Measurements from ENCODE around the gene KANK2.

KANK2 gene

DNA sequence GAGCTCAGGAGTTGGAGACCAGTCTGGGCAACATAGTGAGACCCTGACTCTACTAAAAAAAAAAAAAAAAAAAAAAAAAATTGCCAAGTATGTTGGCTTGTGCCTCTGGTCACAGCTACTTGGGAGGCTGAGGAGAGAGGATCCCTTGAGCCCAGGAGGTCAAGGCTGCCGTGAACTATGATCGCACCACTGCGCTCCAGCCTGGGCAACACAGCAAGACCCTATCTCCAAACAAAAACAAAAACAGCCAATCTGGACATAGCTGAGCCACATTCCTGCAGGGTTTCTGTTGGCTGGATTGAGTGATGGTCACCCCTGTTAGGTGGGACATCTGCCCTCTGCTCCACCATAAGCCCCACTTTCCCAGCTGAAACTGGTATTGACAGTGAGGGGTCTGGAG lies 28.5 kb upstream of the KANK2 start:
- no peak for DNase-seq (ENCODE audit: low read depth)

DNA sequence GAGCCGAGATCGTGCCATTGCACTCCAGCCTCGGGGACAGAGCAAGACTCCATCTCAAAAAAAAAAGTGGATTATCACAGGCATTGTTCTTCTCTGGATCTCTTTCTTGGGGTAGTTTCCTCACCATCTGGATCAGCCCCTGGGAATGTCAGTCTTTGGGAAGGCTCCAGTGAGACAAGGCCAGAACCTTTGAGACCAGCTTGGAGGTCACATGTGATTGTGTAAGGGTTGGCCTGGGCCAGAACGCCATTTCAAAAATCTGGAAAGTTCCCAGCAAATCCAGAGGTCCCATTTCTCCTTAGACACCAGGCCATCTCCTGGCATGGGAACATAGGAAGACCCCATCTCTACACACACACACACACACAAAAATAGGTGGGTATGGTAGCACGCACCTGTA lies 27.8 kb upstream of the KANK2 start:
- no peak for DNase-seq (ENCODE audit: low read depth)

DNA sequence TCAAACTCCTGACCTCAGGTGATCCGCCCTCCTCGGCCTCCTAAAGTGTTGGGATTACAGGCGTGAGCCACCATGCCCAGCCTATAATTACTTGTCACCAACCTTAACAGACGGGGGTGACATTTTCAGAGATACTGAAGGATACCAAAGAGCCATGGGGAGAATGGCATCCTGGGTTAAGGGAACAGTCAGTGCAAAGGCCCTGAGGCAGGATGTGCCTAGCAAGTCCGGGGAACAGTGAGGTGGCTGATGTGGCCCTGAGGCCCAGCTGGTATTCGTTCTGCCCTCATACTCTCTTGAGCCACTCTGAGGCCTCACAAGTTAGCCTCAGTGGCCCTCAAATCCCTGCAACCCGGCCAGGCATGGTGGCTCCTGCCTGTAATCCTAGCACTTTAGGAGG lies 27.1 kb upstream of the KANK2 start:
- no peak for DNase-seq (ENCODE audit: low read depth)

DNA sequence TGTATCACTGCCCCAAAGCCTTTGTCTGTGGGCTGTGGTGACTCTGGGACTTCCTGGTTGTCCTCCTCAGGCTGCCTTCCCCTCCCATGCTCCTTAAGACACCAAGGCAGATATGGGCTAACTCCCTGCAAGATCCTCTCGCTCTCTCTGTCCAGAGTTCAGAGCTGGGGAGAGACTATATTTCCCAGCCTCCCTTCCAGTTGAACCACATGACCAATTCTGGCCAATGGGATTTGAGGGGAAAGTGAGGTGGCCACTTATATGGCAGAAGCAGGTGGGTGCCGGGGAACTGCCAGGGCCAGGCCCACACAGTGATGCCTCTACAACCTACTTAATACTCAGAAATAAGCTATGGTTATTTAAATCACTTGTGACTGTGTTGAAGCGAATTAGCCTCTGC lies 25.9 kb upstream of the KANK2 start:
- no peak for DNase-seq (ENCODE audit: low read depth)

DNA sequence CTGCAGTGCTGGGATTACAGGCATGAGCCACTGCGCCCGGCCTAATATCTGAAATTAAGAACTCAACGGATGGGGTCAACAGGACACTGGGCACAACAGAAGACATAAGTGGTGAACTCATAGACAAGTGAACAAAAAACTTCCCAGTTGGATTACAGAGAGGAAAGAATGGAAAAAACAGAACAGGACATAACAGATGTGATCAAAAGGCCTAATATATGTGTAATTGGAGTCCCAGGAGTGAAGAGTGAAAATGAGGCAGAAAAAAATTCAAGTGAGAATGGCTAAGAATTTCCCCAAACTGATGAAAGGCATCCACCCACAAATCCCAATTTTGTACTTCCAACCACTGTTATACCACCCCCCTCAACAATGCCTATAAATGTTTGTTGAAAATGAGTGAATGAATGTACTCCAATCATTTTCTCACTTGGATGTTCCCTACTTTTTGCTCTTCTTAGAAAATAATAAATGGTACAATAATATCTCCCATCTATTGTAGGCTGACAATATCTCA lies 23.8 kb upstream of the KANK2 start:
- no peak for DNase-seq (ENCODE audit: low read depth)

DNA sequence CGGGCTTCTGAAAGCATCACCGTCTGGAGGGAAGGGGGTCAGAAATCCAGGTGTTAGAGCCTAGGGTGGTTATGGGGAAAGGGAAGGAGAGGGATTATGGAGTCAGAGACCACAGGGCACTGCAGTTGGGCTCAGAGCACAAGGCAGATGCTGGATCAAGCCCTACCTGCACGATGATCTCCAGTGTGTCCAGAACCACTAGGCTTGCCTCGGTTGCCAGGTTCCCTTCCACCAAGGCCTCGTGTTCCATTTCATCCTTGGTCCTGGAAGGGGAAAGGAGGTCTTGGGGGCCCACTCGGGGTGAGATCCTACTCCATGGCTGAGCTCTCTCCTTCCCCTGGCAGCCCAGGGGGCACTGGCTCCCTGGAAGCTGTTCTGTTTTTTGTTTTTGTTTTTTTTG lies 17.0 kb upstream of the KANK2 start:
- no peak for DNase-seq (ENCODE audit: low read depth)

DNA sequence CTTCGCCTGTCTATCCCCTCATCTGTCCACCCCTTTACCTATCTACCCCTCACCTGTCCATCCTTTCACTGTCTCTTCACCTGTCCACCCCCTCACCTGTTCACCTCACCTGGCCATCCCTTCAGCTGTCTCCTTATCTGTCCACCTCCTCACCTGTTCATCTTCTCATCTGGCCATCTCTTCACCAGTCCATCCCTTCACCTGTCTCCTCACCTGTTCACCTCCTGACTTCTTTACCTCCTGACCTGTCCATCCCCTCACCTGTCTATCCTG lies 13.2 kb upstream of the KANK2 start:
- no peak for DNase-seq (ENCODE audit: low read depth)

DNA sequence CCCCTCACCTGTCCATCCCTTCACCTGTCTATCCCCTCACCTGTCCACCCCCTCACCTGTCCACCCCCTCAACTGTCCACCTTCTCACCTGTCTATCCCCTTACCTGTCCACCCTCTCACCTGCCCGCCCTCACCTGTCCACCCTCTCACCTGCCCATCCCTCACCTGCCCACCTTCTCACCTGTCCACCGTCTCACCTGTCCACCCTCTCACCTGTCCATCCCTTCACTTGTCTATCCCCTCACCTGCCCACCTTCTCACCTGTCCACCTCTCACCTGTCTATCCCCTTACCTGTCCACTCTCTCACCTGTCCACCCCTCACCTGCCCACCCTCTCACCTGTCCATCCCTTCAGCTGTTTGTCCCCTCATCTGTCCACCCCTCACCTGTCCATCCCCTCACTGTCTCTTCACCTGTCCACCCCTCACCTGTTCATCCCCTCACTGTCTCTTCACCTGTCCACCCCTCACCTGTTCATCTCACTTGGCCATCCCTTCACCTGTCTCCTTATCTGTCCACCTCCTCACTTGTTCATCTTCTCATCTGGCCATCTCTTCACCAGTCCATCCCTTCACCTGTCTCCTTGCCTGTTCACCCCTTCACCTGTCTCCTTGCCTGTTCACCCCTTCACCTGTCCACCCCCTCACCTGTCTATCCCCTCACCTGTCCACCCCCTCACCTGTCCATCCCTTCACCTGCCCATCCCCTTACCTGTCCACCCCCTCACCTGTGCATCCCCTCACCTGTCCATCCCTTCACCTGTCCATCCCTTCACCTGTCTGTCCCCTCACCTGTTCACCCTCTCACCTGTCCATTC lies 12.7 kb upstream of the KANK2 start:
- no peak for DNase-seq (ENCODE audit: low read depth)

DNA sequence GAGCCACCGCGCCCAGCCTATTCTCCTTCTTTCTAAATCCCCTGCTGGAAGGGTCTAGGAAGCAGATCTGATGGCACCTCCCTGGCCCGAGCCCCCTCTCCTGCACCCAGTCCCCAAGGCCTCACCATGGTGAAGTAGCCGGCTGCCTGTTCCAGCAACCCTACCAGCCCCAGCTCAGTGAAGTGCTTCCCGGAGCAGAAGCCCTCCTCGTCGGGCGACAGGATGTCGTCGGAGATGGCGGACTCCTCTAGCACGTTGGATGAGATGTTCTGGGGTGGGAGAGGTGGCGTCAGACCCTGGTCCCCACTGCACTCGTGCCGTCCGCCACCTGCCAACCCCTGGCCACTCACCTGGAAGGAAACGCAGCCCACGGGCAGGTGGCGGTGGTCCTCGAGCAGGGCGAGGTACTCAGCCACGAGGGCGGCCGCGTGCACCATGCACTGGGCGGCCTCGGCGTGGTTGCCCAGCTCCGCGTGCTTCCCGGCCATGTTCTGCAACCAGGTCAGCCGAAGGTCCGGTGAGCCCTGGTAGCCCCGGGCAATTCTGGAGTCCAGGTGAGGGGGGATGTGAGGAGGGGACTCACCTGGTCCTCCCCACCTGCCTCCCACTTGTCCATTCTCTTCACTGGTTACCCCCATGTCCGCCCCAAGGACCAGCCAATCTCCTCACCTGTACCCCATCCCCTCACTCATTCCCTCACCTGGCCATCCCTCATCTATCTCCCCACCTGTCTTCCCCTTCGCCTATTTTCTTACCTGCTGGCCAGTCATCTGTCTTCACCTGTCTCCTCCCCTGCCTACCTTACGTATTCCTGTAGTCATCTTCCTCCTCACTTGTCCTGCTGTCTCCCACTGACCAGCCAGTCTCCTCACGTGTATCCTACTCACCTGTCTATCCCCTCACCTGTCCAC lies 11.5 kb upstream of the KANK2 start:
- no peak for DNase-seq (ENCODE audit: low read depth)

DNA sequence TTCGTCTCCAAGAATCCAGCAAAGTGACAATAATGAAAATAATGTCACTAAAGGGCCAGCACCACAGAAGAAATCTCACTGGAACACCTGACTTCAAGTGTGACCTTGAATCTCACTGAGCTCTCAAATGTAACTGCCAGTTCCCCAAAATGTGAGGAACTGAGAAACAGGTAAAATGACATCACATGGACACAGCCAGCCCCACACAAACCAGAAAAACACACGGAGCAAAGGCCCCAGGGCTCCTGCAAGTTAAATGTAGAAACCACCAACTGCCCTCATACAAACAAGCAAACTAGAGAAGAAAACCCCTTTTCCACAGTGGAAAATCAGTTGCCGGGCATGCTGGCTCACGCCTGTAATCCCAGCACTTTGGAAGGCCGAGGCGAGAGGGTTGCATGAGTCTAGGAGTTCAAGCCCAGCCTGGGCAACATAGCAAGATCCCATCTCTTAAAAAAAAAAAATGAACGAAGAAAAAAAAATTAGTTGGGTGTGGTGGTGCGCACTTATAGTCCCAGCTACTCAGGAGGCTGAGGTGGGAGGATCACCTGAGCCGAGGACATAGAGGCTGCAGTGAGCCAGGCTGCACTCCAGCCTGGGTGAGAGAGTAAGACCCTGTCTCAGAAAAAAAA lies 8.7 kb upstream of the KANK2 start:
- no peak for DNase-seq (ENCODE audit: low read depth)

DNA sequence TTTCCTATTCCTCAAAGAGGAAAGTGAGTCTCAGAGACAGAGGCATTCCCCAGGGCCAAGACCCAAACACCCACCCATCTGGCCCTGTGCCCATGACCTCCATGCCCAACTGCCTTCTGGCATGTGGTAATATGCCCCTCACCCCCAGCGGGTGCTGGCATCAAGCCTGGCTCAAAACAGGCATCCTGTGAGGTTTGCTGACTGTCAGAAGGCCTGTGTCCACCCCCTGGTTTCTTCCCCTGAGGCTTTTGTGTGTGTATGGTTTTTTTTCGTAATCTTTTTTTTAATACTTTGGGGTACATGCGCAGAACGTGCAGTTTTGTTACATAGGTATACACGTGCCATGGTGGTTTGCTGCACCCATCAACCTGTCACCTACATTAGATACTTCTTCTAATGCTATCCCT lies 7.6 kb upstream of the KANK2 start:
- no peak for DNase-seq (ENCODE audit: low read depth)

DNA sequence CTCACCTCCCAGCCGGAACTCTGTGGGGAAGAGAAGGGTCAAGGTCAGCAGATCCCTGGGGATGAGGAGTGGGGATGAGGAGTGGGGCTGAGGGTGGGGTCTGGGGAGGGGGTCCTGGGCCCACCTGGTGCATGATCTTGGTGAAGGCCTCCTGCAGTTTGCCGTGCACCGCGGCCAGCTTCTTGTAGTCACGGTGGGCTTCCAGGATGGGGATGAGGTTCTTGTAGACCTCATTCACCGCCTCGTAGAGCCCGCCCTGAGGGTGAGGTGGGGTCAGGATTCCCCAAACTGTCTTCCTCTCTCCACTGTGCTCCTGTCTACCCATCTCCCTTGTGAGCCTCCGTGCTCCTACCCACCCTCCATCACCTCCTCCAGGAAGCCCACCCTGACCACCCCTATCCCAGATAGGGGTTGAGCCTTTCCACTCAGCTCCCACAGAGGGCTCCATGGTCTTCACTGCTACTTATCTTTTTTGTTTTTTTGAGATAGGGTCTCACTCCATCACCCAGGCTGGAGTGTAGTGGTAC lies 6.8 kb upstream of the KANK2 start:
- DNase-seq (ENCODE audit: low read depth): no peak

DNA sequence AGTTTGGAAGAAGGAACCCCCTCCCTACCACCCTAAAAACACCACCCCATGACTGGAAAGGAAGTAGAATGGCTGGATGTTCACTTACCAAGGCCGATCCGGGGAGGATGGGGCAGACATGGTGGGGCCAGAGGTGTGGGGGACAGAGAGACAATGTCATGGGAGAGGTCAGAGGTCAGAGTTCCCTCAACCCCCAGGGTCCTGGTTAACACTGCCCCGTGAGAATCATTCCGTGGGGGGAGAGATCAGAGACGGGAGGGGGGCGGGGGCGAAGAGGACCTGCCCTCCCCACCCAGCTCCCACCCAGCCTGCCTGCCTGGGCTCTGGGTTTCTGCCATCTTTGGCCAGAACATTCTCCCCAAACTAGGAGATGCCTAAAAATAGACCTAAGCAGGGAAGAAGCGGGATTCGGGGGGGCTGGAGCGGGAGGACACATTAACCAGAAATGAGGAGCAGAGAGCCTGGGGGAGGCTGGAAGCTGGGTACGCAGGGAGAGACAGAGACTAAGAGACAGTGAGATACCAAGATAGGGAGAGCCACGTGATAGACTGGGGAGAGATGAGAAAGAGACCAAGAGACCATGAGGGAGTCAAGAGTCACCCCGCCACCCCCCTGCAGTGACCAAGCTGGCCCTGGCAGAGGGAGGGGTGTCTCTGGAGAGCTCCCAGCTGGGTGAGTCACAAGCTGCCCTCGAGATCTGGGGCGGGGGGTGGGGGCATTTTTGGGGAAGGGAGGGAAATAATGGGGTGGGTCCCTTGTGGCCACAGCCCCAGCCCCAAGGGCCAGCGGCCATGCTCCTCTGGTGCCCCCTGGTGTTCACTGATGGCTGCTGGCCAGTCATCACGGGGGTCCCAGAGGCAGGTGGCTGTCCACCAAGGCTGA lies 6.1 kb upstream of the KANK2 start:
- peak; percentile 11 for DNase-seq (ENCODE audit: low read depth)

DNA sequence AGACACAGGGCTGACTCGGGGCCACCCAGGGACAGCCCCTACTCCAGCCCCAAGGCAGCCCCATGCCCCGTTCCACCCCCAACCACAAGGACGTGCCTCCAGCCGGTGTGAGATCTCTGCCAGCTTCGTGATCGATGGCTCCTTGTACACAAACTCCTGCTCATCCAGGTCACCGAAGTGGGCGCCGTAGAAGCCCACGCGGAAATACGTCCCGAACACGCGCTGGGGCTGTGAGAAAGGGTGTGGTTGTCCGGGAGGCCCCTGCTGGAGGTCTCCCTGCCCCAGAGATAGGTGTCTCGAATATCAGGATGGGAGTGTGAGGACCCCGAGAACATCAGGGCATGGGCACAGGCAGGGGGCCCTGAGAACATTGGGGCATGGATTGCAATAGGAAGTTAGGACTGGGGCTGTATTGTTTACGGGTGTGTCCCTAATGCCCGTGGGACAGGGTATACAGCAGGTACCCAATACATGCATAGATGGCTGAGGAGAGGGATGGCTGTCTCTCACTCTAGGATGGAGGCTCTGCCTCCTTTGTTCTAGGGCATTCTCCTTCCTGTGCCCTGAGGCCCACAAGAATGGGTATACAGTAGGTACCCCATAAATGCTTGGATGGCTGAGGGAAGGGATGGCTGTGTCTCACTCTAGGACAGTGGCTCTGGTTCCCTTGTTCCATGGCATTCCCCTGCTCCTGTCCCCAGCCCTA lies 5.3 kb upstream of the KANK2 start:
- DNase-seq (ENCODE audit: low read depth): no peak

DNA sequence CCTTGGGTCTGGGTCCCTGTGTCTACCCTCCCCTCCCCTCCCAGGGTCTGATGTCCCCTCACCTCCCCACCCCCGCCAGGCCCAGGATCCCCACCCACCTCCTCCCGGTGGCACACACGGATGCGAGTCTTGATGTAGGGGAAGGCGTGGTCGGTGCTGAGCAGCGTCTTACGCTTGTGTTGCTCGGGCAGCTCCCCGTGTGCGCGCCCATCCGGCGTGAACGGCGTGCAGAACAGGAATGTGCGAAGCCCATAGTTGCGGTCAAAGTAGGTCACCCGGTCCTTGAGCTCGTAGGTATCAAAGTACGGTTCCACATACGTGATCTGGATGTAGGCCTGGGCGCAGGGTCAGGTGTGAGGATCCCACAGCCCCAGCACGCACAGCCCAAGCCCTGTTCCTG lies 4.4 kb upstream of the KANK2 start:
- no peak for DNase-seq (ENCODE audit: low read depth)

DNA sequence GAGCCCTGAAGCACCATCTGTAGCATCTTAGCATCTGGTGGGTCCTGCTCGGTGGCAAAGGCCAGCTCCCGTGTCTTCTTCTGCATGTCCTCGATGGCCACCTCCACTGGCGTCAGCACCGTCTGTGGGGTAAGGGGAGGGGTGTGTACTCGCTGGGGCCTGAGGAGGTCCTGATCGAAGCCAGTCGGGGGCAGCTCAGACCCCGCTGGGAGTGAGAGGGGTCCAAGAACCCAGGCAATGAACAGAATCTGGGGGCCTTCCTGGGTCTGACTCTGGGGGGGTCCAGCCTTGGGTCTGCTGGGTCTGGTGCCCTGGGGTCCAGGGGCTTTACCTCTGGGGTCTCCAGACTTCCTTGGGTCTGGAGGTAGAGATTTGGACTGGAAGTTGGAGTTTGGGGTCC lies 3.6 kb upstream of the KANK2 start:
- no peak for DNase-seq (ENCODE audit: low read depth)

DNA sequence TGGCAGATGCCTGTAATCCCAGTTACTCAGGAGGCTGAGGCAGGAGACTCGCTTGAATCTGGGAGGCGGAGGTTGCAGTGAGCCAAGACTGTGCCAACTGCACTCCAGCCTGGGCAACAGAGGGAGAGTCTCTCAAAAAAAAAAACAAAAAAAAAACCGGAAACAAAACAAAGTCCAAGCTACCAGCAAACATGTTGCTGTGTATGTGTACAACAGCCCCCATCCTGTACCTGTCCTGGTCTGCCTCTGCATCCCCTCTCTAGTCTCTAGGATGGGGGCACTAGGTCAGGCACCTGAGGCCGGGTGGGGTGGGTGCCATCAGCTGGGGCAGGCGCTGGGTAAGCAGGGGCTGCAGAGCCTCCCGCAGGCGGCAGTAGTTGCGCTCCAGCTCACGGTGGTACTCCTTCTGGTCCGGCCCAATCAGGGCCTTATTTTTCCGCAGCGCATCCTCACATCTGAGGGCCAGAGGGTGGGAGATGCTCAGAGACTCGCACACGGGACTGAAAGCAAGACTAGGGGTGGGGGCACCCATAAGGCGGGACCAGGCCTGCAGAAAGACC lies 2.8 kb upstream of the KANK2 start:
- DNase-seq (ENCODE audit: low read depth): no peak

DNA sequence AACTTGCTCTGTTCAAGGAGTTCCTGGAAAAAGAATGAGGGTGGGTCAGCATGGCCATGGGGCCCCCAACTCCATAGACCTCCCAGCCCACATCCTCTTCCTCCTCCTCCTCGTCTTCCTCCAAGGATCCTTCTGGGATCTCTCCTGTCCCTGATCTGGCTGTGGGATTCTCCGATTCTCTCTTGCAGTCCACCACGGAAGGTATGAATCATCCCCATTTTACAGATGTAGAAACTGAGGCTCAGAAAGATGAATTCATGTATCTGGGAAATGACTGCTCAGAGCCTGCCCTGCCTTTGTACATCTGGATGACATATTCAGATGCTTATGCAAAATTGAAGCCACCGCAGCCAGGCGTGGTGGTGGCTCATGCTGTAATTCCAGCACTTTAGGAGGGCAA lies 2.2 kb upstream of the KANK2 start:
- no peak for DNase-seq (ENCODE audit: low read depth)

DNA sequence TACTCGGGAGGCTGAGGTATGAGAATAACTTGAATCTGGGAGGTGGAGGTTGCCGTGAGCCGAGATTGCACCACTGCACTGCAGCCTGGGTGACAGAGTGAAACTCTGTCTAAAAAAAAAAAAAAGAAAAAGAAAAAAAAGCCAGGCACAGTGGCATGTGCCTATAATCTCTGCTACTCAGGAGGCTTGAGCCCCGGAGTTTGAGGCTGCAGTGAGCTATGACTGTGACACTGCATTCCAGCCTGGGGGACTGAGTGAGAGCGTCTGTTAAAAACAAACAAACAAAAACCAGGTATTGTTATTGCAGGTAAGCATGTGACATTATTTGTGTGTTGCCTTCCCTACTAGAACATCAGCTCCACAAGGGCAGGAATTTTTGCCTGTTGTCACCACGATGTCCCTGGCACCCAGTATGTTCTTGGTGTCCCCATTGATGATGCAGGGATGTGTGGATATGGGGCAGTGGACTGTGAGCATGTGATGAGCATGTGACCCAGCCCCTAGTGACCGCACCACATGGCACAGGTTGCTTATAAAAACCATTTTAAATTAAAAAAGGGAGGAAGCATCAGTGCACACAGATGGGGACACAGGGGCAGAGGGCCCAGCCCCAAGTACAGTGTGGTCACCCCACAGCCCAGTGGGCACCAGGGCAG lies 1.6 kb upstream of the KANK2 start:
- no peak for DNase-seq (ENCODE audit: low read depth)

DNA sequence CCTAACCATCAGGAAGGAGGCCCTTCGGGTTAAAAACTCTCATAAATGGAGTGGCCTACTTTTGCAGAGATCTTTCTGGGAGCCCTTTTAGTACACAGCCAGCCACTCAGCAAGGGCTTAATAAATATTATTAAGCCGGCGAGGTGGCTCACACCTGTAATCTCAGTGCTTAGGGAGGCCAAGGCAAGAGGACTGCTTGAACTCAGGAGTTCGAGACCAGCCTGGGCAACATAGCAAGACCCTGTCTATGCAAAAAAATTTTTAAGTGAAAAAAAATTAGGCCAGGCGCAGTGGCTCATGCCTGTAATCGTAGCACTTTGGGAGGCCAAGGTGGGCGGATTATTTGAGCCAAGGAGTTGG lies 810 bp upstream of the KANK2 start:
- no peak for DNase-seq (ENCODE audit: low read depth)

Measured in stimulated activated CD8-positive, alpha-beta memory T cell treated with anti-CD3 and anti-CD28 coated beads, Interleukin-7, amount 100 ng/mL, for 24 hours (primary cell).